AG04450 (cell line): Measurements from ENCODE around the gene MB21D2. TPM values are rescaled to one million over a fixed set of nuclear protein-coding genes. Genes with fewer than 3 reads are reported as not detected.

Experiments
- CTCF ChIA-PET: fragments of 300-600, 350-600 bp; formaldehyde crosslinking; extraction: SDS; loops from one replicate; lab custom pipeline; 2022; ENCODE audit warnings: antibody characterized with exemption, inconsistent platforms; lab: Charles Lee
- POLR2A ChIA-PET: fragments of 350-600 bp; formaldehyde crosslinking; extraction: SDS; loops from one replicate; lab custom pipeline; 2021; ENCODE audit warnings: antibody characterized with exemption, inconsistent platforms; lab: Yijun Ruan, JAX
- DNase-seq: peaks from one replicate; pipeline ENCODE4 v3.0.0-alpha.2; 2011; ENCODE audit warnings: low read depth, low spot score
- H3K27ac ChIP-seq: one replicate; pipeline ENCODE4 v1.5.1; 2012; ENCODE audit warnings: low read depth, low read length, control low read depth
- H3K27me3 ChIP-seq: one replicate; pipeline ENCODE4 v1.6.0; 2012; ENCODE audit warnings: low read length; ENCODE audit not compliant: control insufficient read depth, insufficient read depth
- H3K4me3 ChIP-seq: 2 replicates; pipeline ENCODE4 v1.5.1; 2011; ENCODE audit warnings: mild to moderate bottlenecking, low read depth, low read length, control low read depth
- H3K9me3 ChIP-seq: 2 replicates; pipeline ENCODE4 v1.5.1; 2012; ENCODE audit warnings: low read length; ENCODE audit not compliant: control insufficient read depth, insufficient read depth
- polyA plus RNA-seq: library from polyadenylated mRNA; depleted of rRNA; stranded (reverse); fragments of >200 nt; gene quantifications from 2 replicates; pipeline ENCODE4 v1.2.3, GENCODE V29; 2011
- TF ChIP-seq, protein P1 (sequence below): IDR thresholded peaks from 2 replicates; pipeline ENCODE4 v1.5.1; 2011; ENCODE audit warnings: low read depth, low read length, control low read depth, inconsistent platforms

The MB21D2 gene
- polyA plus RNA-seq, 1 experiment: 14.6 TPM

DNA sequence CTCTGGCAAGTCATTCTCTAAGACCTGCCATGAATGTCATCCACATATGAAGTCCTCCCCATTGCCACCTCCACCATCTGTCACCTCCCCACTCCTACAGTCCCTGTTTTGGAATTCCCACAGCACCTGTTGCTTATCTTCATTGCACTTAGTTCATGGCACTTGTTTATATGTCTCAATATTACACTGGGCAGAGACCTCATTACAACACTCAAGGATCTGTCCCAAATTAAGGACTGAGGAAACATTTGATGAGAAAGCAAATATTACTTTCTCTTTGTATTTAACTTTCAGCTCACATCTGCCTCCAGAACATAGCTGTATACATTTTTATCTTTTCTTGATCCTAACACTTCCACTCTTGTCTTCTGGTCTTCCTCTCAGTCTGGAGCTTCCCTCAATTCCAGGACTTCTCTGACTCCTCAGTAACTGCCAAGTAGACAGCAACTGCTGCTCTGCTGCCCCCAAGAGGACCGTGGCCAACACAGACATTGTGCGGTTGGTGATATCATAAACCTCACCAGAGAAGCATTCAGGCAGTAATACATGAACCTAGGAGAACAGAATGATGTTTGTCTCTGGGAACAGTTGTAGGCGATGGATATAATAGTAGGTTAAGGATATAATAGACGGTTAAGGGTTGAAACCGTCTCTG is 145.3 kb downstream of the MB21D2 start:
- Histone ChIP-seq H3K27me3 (no peaks in the 10 kb centered on the region), H3K9me3 (peaks cover 3% of the 10 kb centered on the region; the same call in 1 of the 2 replicates), H3K27ac (no peak overlapping the region), H3K4me3 (no peak overlapping the region)
- CTCF ChIA-PET: interaction anchor here (0.6 to 1.1 kb wide), 5 partner anchors 10 to 303 kb away, joined by 3 to 8 read pairs (median 3); no protein-coding TSS in a partner anchor
- no peak for DNase-seq
- POLR2A ChIA-PET: no interaction called here
- TF ChIP-seq, protein P1, sequence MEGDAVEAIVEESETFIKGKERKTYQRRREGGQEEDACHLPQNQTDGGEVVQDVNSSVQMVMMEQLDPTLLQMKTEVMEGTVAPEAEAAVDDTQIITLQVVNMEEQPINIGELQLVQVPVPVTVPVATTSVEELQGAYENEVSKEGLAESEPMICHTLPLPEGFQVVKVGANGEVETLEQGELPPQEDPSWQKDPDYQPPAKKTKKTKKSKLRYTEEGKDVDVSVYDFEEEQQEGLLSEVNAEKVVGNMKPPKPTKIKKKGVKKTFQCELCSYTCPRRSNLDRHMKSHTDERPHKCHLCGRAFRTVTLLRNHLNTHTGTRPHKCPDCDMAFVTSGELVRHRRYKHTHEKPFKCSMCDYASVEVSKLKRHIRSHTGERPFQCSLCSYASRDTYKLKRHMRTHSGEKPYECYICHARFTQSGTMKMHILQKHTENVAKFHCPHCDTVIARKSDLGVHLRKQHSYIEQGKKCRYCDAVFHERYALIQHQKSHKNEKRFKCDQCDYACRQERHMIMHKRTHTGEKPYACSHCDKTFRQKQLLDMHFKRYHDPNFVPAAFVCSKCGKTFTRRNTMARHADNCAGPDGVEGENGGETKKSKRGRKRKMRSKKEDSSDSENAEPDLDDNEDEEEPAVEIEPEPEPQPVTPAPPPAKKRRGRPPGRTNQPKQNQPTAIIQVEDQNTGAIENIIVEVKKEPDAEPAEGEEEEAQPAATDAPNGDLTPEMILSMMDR: peak; percentile 55

DNA sequence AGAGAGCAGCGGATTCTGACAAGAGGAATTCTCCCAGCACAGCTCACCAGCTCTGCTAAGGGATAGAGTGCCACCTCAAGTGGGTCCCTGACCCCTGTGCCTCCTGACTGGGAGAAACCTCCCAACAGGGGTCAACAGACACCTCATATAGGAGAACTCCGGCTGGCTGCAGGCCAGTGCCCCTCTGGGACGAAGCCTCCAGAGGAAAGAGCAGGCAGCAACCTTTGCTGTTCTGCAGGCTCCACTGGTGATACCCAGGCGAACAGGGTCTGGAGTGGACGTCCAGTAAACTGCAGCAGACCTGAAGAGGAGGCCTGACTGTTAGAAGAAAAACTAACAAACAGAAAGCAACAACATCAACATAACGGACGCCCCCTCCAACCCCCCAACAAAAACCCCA is 159.0 kb downstream of the MB21D2 start:
- no peak for DNase-seq
- Histone ChIP-seq H3K27me3 (no peaks in the 10 kb centered on the region), H3K27ac (no peak overlapping the region), H3K4me3 (no peak overlapping the region), H3K9me3 (no peaks in the 10 kb centered on the region)
- POLR2A ChIA-PET: no interaction called here
- TF ChIP-seq, protein P1: no peak
- CTCF ChIA-PET: no interaction called here

DNA sequence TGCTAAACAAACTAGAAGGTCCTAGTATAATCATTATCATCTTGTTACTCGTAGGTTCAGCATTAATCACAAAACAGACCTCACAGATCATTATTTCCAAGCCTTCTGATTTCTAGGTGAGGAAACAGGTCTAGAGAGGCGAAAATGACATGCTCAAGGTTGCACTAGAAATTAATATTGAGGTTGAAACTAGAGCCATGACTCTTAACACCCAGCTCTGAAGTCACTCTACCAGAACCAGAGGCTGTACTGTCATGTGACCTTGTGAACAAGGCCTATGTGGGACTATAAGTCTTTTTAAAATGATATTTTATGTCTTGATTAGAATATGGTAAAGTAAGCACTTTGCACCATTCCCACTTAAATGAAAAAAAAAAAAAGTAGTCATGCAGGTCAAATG is 166.5 kb downstream of the MB21D2 start:
- ChIA-PET CTCF (interaction anchor here (0.6 kb wide), 3 partner anchors 52 to 292 kb away, joined by 3 to 13 read pairs (median 4); no protein-coding TSS in a partner anchor), POLR2A (no interaction called here)
- DNase-seq: no peak
- Histone ChIP-seq H3K27ac (no peak overlapping the region), H3K4me3 (no peak overlapping the region), H3K9me3 (no peaks in the 10 kb centered on the region), H3K27me3 (no peaks in the 10 kb centered on the region)
- TF ChIP-seq, protein P1: no peak

DNA sequence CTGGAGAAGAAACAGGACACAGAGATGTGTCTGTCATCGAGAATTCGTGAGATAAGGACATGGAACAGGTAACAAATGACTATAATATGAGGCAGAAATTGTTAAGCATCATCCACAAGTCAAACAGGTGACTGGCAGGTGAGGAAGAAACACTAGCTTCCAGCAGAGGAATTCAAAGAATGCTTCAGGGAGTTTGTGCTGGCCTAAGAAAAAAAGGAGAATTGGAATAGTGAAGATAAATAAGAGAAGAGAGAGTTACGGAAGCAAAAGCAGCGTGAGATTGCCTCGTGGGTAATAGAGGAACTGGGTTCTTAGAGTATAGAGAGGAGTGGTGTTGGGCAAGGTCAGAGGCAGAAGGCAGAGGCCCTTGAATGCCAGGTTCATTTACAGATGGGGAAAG is 167.5 kb downstream of the MB21D2 start:
- DNase-seq: no peak
- POLR2A ChIA-PET: no interaction called here
- no peak overlapping the region for H3K4me3 ChIP-seq
- no peak overlapping the region for H3K27ac ChIP-seq
- no peaks in the 10 kb centered on the region for H3K27me3 ChIP-seq
- TF ChIP-seq, protein P1: no peak
- H3K9me3 ChIP-seq: no peaks in the 10 kb centered on the region
- CTCF ChIA-PET: no interaction called here

- ChIA-PET CTCF (no interaction called here), POLR2A (no interaction called here)
- TF ChIP-seq, protein P1: no peak
- Histone ChIP-seq H3K9me3 (no peaks in the 10 kb centered on the region), H3K27ac (no peak overlapping the region), H3K4me3 (no peak overlapping the region), H3K27me3 (no peaks in the 10 kb centered on the region)
- no peak for DNase-seq
Measured at GRCh38 chr3:192747746-192748145, 169.9 kb downstream of the MB21D2 start.
